Loucy (cell line): Measurements from ENCODE around the gene SNX7.

Experiments used
- CTCF ChIP-seq: fragments of 200-600 bp; sonication (generic); conservative IDR thresholded peaks from 2 replicates; pipeline ENCODE4 v1.5.1; 2014; ENCODE audit warnings: mild to moderate bottlenecking, antibody characterized with exemption, low read length
- EZH2phosphoT487 ChIP-seq: fragments of 200-600 bp; IDR thresholded peaks from 2 replicates; pipeline ENCODE4 v1.6.1; 2018; ENCODE audit warnings: antibody characterized with exemption, mild to moderate bottlenecking, moderate library complexity, borderline replicate concordance

- TF ChIP-seq CTCF (peak; percentile 44), EZH2phosphoT487 (no peak)
These were observed 130.6 kb downstream of the SNX7 start for GRCh38 chr1:98792123-98792522.
